ENCODE measurements around the gene PPP6R2.

DNA sequence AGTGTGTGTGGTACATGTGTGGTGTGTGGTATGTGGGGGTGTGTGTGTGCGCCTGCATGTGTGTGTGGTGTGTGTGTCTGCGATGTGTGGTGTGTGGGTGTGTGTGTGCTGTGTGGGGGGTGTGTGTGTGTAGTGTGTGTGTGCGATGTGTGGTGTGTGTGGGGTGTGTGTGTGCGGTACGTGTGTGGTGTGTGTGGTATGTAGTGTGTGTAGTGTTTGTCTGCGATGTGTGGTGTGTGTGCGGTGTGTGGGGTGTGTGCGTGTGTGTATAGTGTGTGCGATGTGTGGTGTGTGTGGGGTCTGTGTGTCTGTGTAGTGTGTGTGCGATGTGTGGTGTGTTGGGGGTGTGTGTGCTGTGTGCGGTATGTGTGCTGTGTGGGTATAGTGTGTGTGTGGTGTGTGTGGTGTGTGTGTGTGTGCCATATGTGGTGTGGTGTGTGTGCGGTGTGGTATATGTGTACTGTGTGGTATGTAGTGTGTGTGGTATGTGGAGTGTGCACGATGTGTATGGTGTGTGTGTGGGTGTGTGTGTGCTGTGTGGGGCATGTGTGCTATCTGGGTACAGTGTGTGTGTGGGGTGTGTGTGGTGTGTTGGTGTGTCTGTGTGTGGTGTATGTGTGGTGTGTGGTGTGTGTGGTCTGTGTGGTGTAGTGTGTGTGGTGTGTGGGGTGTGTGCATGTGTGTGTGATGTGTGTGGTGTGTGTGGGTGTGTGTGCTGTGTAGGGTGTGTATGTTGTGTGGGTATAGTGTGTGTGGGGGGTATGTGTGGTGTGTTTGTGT lies 5.7 kb upstream of the PPP6R2 start:
- no peak for TF ChIP-seq POLR2A (IDR thresholded peaks at IDR 0.05)
- TF ChIP-seq, protein P1, sequence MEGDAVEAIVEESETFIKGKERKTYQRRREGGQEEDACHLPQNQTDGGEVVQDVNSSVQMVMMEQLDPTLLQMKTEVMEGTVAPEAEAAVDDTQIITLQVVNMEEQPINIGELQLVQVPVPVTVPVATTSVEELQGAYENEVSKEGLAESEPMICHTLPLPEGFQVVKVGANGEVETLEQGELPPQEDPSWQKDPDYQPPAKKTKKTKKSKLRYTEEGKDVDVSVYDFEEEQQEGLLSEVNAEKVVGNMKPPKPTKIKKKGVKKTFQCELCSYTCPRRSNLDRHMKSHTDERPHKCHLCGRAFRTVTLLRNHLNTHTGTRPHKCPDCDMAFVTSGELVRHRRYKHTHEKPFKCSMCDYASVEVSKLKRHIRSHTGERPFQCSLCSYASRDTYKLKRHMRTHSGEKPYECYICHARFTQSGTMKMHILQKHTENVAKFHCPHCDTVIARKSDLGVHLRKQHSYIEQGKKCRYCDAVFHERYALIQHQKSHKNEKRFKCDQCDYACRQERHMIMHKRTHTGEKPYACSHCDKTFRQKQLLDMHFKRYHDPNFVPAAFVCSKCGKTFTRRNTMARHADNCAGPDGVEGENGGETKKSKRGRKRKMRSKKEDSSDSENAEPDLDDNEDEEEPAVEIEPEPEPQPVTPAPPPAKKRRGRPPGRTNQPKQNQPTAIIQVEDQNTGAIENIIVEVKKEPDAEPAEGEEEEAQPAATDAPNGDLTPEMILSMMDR (IDR thresholded peaks at IDR 0.05) = no peak

Data from thyroid gland (tissue), 4 donors.